ENCODE measurements around the gene MLEC. TPM values are rescaled to one million over a fixed set of nuclear protein-coding genes. Genes with fewer than 3 reads are reported as not detected.

The MLEC gene
- total RNA-seq, 1 donor from 2014 or later: 172 TPM

DNA sequence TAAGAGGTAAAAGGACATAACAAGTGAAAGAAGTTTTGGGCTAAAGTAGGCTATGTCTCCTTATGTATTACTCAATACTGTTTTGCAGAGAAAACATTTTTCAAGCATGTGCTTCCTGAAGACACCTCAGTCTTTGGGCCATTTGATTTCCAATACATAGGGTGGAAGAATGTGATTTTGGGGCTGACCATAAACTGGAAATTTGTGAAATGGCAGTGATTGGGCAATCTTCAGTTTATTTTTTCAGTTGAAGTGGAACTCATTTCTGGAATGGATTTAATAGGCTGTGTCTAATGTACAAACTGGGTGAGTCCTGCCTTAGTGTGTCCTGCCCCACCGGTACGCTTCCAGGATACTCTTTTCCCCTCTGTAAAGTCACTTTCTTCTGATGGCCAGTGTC, 35.8 kb downstream of the MLEC start:
- H3K9me3 Mint-ChIP-seq: no peaks in the 10 kb centered on the region
- TF ChIP-seq, protein P1, sequence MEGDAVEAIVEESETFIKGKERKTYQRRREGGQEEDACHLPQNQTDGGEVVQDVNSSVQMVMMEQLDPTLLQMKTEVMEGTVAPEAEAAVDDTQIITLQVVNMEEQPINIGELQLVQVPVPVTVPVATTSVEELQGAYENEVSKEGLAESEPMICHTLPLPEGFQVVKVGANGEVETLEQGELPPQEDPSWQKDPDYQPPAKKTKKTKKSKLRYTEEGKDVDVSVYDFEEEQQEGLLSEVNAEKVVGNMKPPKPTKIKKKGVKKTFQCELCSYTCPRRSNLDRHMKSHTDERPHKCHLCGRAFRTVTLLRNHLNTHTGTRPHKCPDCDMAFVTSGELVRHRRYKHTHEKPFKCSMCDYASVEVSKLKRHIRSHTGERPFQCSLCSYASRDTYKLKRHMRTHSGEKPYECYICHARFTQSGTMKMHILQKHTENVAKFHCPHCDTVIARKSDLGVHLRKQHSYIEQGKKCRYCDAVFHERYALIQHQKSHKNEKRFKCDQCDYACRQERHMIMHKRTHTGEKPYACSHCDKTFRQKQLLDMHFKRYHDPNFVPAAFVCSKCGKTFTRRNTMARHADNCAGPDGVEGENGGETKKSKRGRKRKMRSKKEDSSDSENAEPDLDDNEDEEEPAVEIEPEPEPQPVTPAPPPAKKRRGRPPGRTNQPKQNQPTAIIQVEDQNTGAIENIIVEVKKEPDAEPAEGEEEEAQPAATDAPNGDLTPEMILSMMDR (conservative IDR thresholded peaks at IDR 0.05): no peak
- no peak for DNase-seq (ENCODE audit: extremely low spot score, unreplicated experiment)
- H3K27me3 Mint-ChIP-seq: no peaks in the 10 kb centered on the region
- no peak overlapping the region for H3K27ac Mint-ChIP-seq
- peaks cover 22% of the 10 kb centered on the region for H3K36me3 Mint-ChIP-seq
- peaks cover 33% of the 10 kb centered on the region for H3K4me1 Mint-ChIP-seq (ENCODE audit: unreplicated experiment)
- no peak overlapping the region for H3K4me3 Mint-ChIP-seq

DNA sequence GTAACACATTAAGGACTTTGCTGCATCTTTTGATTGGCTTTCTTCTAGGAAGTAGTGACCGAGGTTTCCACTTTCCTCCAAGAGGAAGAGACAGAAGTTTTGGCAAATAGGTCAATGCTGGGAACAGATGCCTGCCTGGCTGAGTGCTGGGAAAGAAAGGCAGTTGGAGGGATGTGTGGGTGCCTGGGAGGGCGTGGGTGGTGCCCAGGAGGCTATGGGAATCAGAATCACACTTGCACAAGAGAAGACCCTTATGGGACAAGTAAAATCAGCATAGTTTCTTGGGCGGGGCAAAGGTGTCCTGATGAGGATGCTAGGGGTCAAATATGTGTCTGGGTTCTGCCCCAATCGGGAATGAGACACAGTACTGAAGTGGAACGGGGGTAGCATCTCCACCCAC, 37.8 kb downstream of the MLEC start:
- no peaks in the 10 kb centered on the region for H3K27me3 Mint-ChIP-seq
- H3K4me1 Mint-ChIP-seq (ENCODE audit: unreplicated experiment): peaks cover 17% of the 10 kb centered on the region
- DNase-seq (ENCODE audit: extremely low spot score, unreplicated experiment): no peak
- H3K27ac Mint-ChIP-seq: peak overlapping the region; percentile 30
- peak overlapping the region; percentile 93 for H3K4me3 Mint-ChIP-seq
- H3K36me3 Mint-ChIP-seq: peaks cover 9% of the 10 kb centered on the region
- H3K9me3 Mint-ChIP-seq: no peaks in the 10 kb centered on the region
- TF ChIP-seq, protein P1 (conservative IDR thresholded peaks at IDR 0.05): no peak

DNA sequence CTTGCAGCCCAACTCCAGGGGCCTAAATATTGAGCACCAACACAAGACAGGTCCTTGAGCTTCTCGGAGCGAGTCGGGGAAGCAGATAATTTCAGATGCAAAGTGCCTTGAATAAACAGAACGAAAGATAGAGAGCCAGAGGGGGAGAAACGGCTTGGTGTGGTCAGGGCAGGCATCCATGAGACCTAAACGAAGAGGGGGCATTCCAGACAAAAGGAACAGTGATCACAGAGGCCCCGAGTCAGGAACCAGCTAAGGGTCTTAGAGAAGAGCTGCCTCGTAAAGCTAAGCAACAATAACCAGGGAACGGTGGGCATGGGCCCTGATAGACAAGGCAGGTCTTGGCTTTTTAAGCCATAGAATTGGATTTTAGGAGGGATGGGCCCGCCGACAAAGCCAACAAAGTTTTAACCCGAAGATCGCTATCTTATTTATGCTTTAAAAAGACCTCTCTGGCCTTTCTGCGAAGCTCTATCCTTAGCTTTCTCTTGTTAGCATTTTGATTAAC, 38.3 kb downstream of the MLEC start:
- peaks cover 15% of the 10 kb centered on the region for H3K4me1 Mint-ChIP-seq (ENCODE audit: unreplicated experiment)
- H3K9me3 Mint-ChIP-seq: no peaks in the 10 kb centered on the region
- H3K27ac Mint-ChIP-seq: peak overlapping the region; percentile 30
- no peaks in the 10 kb centered on the region for H3K27me3 Mint-ChIP-seq
- no peak for DNase-seq (ENCODE audit: extremely low spot score, unreplicated experiment)
- H3K4me3 Mint-ChIP-seq: peak overlapping the region; percentile 93
- TF ChIP-seq, protein P1 (conservative IDR thresholded peaks at IDR 0.05): no peak
- peaks cover 8% of the 10 kb centered on the region for H3K36me3 Mint-ChIP-seq

DNA sequence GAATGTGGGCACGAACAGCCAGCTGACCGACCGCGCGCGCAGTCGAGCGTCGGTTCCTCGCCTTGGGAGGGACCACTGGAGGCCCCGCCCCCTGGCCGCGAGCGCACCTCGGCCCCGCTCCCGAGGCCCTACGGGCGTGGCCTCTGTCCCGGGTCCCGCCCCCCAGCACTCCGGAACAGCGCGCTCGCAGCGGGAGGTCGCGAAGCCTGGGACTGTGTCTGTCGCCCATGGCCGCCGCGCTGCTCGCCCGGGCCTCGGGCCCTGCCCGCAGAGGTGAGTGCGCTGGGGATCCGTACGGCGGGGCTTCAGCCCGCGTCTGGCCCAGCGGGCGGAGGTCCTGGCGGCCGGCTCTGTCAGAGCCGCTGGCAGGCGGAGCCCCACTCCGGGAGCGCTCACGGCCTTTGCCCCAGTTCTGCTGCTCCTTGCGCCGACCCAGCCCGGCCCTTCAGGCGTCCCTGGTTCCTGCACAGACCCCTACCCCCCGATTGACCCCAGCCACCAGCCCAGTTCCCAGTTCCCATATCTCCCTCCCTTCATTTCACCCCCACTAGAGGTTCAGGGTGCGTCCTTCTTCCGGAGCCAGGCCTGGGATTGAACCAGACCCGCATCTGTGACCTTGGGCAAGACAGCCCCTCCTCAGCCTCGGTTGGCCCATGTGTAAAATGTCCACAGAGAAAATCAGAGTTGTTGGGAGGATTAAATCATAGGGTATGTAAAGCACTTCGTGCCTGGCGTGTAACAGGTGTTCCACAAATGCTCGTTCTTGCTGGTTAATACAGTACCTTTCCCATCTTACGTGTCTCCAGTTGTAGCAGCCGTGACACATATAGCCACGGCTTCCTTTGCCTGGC, 38.9 kb downstream of the MLEC start, which contains the start of gene ACADS:
Gene ACADS, plus strand, starts transcription at position 168 of the 851 bp plus-strand sequence. Its CDS starts 60 bp downstream, at position 228.
- Mint-ChIP-seq H3K27ac (peak within 1 kb of the TSS; percentile 76), H3K4me3 (peak within 1 kb of the TSS; percentile 93), H3K36me3 (peaks cover 12% of the 10 kb centered on the region)

DNA sequence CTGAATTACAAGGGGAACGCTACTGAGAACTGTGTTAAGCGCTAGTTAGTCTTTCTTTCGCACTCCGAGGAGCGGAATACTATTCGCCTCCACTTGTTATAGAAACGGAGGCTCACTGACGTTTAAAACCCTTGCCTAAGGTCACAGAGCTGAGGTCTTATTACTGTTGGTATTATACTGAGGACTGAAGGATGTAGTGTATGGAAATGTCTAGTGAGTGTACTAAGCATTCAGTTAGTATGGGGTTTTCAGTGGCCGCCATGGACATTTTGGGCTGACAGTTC, 39.5 kb downstream of the MLEC start:
- Mint-ChIP-seq H3K27me3 (no peaks in the 10 kb centered on the region), H3K36me3 (peaks cover 12% of the 10 kb centered on the region), H3K4me1 (ENCODE audit: unreplicated experiment) (peaks cover 15% of the 10 kb centered on the region), H3K4me3 (peak overlapping the region; percentile 93), H3K27ac (peak overlapping the region; percentile 76), H3K9me3 (no peaks in the 10 kb centered on the region)
- TF ChIP-seq, protein P1 (conservative IDR thresholded peaks at IDR 0.05): no peak
- no peak for DNase-seq (ENCODE audit: extremely low spot score, unreplicated experiment)

More for the DNA sequence above, 38.9 kb downstream of the MLEC start, which contains the start of gene ACADS:
- H3K27me3 Mint-ChIP-seq: no peaks in the 10 kb centered on the region
- TF ChIP-seq, protein P1 (conservative IDR thresholded peaks at IDR 0.05): peak; percentile 35
- peak; percentile 91 for DNase-seq (ENCODE audit: extremely low spot score, unreplicated experiment)
- H3K9me3 Mint-ChIP-seq: no peaks in the 10 kb centered on the region
- peaks cover 15% of the 10 kb centered on the region for H3K4me1 Mint-ChIP-seq (ENCODE audit: unreplicated experiment)
